Endothelial cell of umbilical vein (primary cell): Measurements from ENCODE around the gene PKHD1. TPM values are rescaled to one million over a fixed set of nuclear protein-coding genes. Genes with fewer than 3 reads are reported as not detected.

Experiments used
- BruUV-seq: library from RNA; stranded (reverse); fragments of 400-500 nt; replicated peaks from 2 replicates; lab custom pipeline; 2021; lab: Mats Ljungman, UMichigan
- CTCF ChIA-PET: fragments of 300-600, 350-600 bp; sonication (Branson Sonifier 250); formaldehyde crosslinking; loops from one replicate; lab custom pipeline; 2021; ENCODE audit warnings: antibody characterized with exemption, inconsistent platforms; lab: Charles Lee
- POLR2A ChIA-PET: fragments of 300-600, 350-600 bp; sonication (Branson Sonifier 250); formaldehyde crosslinking; loops from one replicate; lab custom pipeline; 2021; ENCODE audit warnings: antibody characterized with exemption, inconsistent platforms; lab: Charles Lee
- DNase-seq: peaks from one replicate; pipeline ENCODE4 v3.0.0-alpha.2; 2011; ENCODE audit warnings: low read depth, low spot score
- FAIRE-seq: peaks from 2 replicates; lab custom pipeline; 2011; peaks lifted over from hg19 to GRCh38; lab: Jason Lieb, UNC
- H2AFZ ChIP-seq: 2 replicates; pipeline ENCODE4 v1.6.0; 2012; ENCODE audit warnings: low read depth, low read length, control low read depth, inconsistent platforms
- H3K27ac ChIP-seq: 2 replicates; pipeline ENCODE4 v1.5.1; 2011; ENCODE audit warnings: low read depth, mild to moderate bottlenecking, control low read depth, low read length, moderate library complexity; ENCODE audit not compliant: insufficient read depth
- H3K27me3 ChIP-seq, 2 experiments: 2 replicates each; pipeline versions ENCODE4 v1.6.0 to v1.6.1; 2011; ENCODE audit warnings: low read length in 2 of 2, mixed read lengths in 1 of 2; ENCODE audit not compliant: control insufficient read depth in 2 of 2, insufficient read depth in 2 of 2
- H3K36me3 ChIP-seq, 2 experiments: 2 replicates in 1 of 2; 3 replicates in 1 of 2; pipeline ENCODE4 v1.5.1; 2011; ENCODE audit warnings: low read length in 2 of 2, mild to moderate bottlenecking in 1 of 2, moderate library complexity in 1 of 2; ENCODE audit not compliant: control insufficient read depth in 2 of 2, insufficient read depth in 2 of 2; ENCODE audit errors: extremely low read depth in 1 of 2
- H3K4me1 ChIP-seq: 3 replicates; pipeline ENCODE4 v1.5.1; 2011; ENCODE audit warnings: mild to moderate bottlenecking, low read length; ENCODE audit not compliant: control insufficient read depth, insufficient read depth; ENCODE audit errors: extremely low read depth
- H3K4me2 ChIP-seq: 2 replicates; pipeline ENCODE4 v1.6.1; 2011; ENCODE audit warnings: low read length, control low read depth, mixed read lengths; ENCODE audit not compliant: insufficient read depth
- H3K4me3 ChIP-seq, 3 experiments: fragments of 200-600 bp in 1 of 3; sonication (generic), shearing (Covaris generic) in 1 of 3; replicated peaks in 1 of 3; 2 replicates each; pipeline ENCODE4 v1.5.1; 2011 to 2016; ENCODE audit warnings: control low read depth in 3 of 3, low read length in 3 of 3, mild to moderate bottlenecking in 2 of 3, inconsistent platforms in 1 of 3, low read depth in 1 of 3, moderate library complexity in 1 of 3; ENCODE audit not compliant: insufficient read depth in 1 of 3
- H3K79me2 ChIP-seq: 2 replicates; pipeline ENCODE4 v1.6.0; 2012; ENCODE audit warnings: low read length, inconsistent platforms; ENCODE audit not compliant: control insufficient read depth, insufficient read depth
- H3K9ac ChIP-seq: replicated peaks from 2 replicates; pipeline ENCODE3; 2011; ENCODE audit warnings: low read length, control low read depth; ENCODE audit not compliant: insufficient read depth; ENCODE audit errors: extremely low read depth
- H3K9me1 ChIP-seq: replicated peaks from 3 replicates; pipeline ENCODE4 v1.6.0; 2011; ENCODE audit warnings: mild to moderate bottlenecking, low read length; ENCODE audit not compliant: control insufficient read depth, insufficient read depth; ENCODE audit errors: extremely low read depth
- H3K9me3 ChIP-seq: replicated peaks from 2 replicates; pipeline ENCODE4 v1.5.1; 2012; ENCODE audit warnings: low read length, inconsistent platforms; ENCODE audit not compliant: control insufficient read depth, insufficient read depth
- H4K20me1 ChIP-seq: replicated peaks from 2 replicates; pipeline ENCODE3; 2011; ENCODE audit warnings: mild to moderate bottlenecking, low read length; ENCODE audit not compliant: control insufficient read depth, insufficient read depth; ENCODE audit errors: extremely low read depth
- EZH2 ChIP-seq: IDR thresholded peaks from 2 replicates; pipeline ENCODE4 v1.6.1; 2012; ENCODE audit warnings: borderline replicate concordance, low read depth, mild to moderate bottlenecking, moderate library complexity, low read length, inconsistent platforms; ENCODE audit not compliant: severe bottlenecking
- FOS ChIP-seq: IDR thresholded peaks from 2 replicates; pipeline ENCODE4 v1.6.1; 2011; ENCODE audit warnings: mild to moderate bottlenecking, low read length, moderate library complexity, borderline replicate concordance; ENCODE audit not compliant: insufficient read depth
- GATA2 ChIP-seq: IDR thresholded peaks from 2 replicates; pipeline ENCODE4 v1.7.0; 2011; ENCODE audit warnings: low read depth, mild to moderate bottlenecking, moderate library complexity, mixed read lengths, low read length; ENCODE audit not compliant: insufficient read length, insufficient read depth
- JUN ChIP-seq: IDR thresholded peaks from 2 replicates; pipeline ENCODE4 v1.6.1; 2011; ENCODE audit warnings: borderline replicate concordance, low read depth; ENCODE audit not compliant: insufficient read length, insufficient read depth
- MYC ChIP-seq: IDR thresholded peaks from one replicate; pipeline ENCODE4 v1.6.1; 2011; ENCODE audit warnings: mild to moderate bottlenecking, low read depth, low read length
- POLR2AphosphoS5 ChIP-seq: IDR thresholded peaks from 2 replicates; pipeline ENCODE4 v1.6.1; 2012; ENCODE audit warnings: low read depth, mild to moderate bottlenecking, control low read depth, low read length, moderate library complexity; ENCODE audit not compliant: insufficient read depth
- dilution Hi-C: fragments of 300-500 bp; cut with MboI; formaldehyde crosslinking; loops from one replicate; pipeline ENCODE4 v1.15.0; 2019; ENCODE audit warnings: low sequenced_read_pairs; ENCODE audit not compliant: extremely low pct_ligation_motif_present
- intact Hi-C: fragments of 100-400 bp; cut with micrococcal nuclease; formaldehyde crosslinking; loops from one replicate; pipeline ENCODE4 v1.10.0; 2022
- polyA plus RNA-seq, 4 experiments: library from polyadenylated mRNA; depleted of rRNA in 3 of 4; stranded (reverse) in 3 of 4; unstranded in 1 of 4; fragments of >200 nt; gene quantifications; 2 replicates each; pipeline versions ENCODE4 v1.2.1 to v1.2.3, GENCODE V29; 2011 to 2012; ENCODE audit warnings: missing spikeins in 1 of 4
- total RNA-seq: library from RNA; stranded (reverse); gene quantifications from 2 replicates; pipeline ENCODE4 v1.2.3, GENCODE V29; 2021
- TF ChIP-seq, protein P1 (sequence below): IDR thresholded peaks from 2 replicates; pipeline ENCODE4 v1.6.1; 2011; ENCODE audit not compliant: insufficient read depth, insufficient read length

Gene PKHD1
- total and polyA plus RNA-seq, 2 donors (not counting 3 experiments of a cell fraction or from before 2014, with no cell fraction given), result not detected

DNA sequence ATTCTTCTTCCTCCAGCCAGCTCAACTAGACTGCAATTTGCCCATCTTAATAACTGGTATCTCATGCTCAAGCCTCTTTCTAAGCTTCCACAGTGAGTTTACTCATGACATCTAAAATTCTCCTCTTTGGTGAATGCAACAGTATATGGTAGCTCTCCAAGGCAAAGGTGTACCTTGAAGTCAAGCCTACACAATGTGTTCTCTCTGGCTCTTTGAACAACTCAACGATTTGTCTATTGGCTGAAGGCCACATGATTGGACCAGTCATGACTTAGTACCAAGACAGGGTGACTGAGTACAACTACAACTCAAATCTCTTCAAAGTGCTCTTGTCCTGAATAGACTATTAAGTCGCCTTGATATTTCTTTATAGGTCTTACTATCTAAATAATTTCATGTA lies 199.6 kb downstream of the PKHD1 start:
- Histone ChIP-seq H3K4me3 (no peak overlapping the region), H3K36me3 (no peaks in the 10 kb centered on the region), H3K9me1 (no peaks in the 10 kb centered on the region), H3K4me2 (no peak overlapping the region), H3K27ac (no peak overlapping the region), H3K79me2 (no peaks in the 10 kb centered on the region), H3K4me1 (no peaks in the 10 kb centered on the region), H3K9ac (no peak overlapping the region), H3K27me3 (no peaks in the 10 kb centered on the region), H3K9me3 (no peaks in the 10 kb centered on the region), H4K20me1 (no peaks in the 10 kb centered on the region), H2AFZ (no peak overlapping the region)
- ChIA-PET CTCF (no interaction called here), POLR2A (no interaction called here)
- dilution Hi-C loops (no loop called here), intact Hi-C loops (no loop called here)
- DNase-seq, result no peak
- TF ChIP-seq, protein P1, sequence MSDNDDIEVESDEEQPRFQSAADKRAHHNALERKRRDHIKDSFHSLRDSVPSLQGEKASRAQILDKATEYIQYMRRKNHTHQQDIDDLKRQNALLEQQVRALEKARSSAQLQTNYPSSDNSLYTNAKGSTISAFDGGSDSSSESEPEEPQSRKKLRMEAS, result no peak
- no peak for TF ChIP-seq MYC
- TF ChIP-seq FOS, result no peak
- TF ChIP-seq GATA2, result no peak
- TF ChIP-seq EZH2, result no peak
- BruUV-seq, result no TSS peak
- FAIRE-seq, result no peak

DNA sequence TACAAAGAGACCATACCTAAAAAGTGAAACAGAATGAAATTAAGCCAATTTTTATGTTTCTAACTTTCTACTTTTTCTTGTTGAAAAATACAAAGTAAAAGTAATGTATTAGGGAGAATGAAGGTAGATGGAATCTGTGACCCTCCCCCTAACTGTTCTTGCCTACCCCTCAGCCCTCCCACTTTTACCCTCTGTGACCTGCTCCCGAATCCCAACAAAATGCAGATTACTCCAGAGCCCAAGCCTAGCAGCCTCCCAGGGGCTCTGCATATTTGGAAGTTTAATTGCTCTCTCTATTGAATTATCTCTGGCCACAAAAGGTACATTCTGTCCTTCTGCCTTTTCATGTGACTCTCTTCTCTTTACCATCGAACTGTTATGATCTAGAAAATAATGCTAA lies 201.5 kb downstream of the PKHD1 start:
- dilution Hi-C loops (no loop called here), intact Hi-C loops (no loop called here)
- Histone ChIP-seq H3K36me3 (no peaks in the 10 kb centered on the region), H3K27ac (no peak overlapping the region), H3K9ac (no peak overlapping the region), H3K9me1 (no peaks in the 10 kb centered on the region), H3K4me3 (no peak overlapping the region), H3K4me1 (no peaks in the 10 kb centered on the region), H2AFZ (no peak overlapping the region), H3K79me2 (no peaks in the 10 kb centered on the region), H3K27me3 (no peaks in the 10 kb centered on the region), H4K20me1 (no peaks in the 10 kb centered on the region), H3K4me2 (no peak overlapping the region), H3K9me3 (no peaks in the 10 kb centered on the region)
- DNase-seq (no peak), FAIRE-seq (no peak)
- POLR2A ChIA-PET, result no interaction called here
- no TSS peak for BruUV-seq
- CTCF ChIA-PET, result no interaction called here
- no peak for TF ChIP-seq GATA2
- no peak for TF ChIP-seq JUN
- no peak for TF ChIP-seq FOS
- no peak for TF ChIP-seq POLR2AphosphoS5
